Stimulated activated CD8-positive, alpha-beta memory T cell treated with anti-CD3 and anti-CD28 coated beads, Interleukin-4, amount 100 ng/mL, for 1 hour (primary cell): ENCODE data around the gene KRT8.

Source experiments
- DNase-seq, 2 donors: peaks; one replicate each; pipeline ENCODE4 v3.0.0-alpha.2; 2020; ENCODE audit warnings: low read depth in 2 of 2, low spot score in 1 of 2

Gene KRT8

GRCh38 chr12:52925717-52926595, 21.1 kb upstream of the KRT8 start:
- DNase-seq = no peak

GRCh38 chr12:52924764-52925716, 20.2 kb upstream of the KRT8 start:
- no peak for DNase-seq

GRCh38 chr12:52921488-52922165, 16.8 kb upstream of the KRT8 start:
- DNase-seq = no peak

- no peak for DNase-seq
Observed at GRCh38 chr12:52920937-52921336, 16.1 kb upstream of the KRT8 start.

GRCh38 chr12:52918784-52919183, 13.9 kb upstream of the KRT8 start:
- no peak for DNase-seq

GRCh38 chr12:52918351-52918750, 13.5 kb upstream of the KRT8 start:
- DNase-seq = no peak

GRCh38 chr12:52917800-52918199, 12.9 kb upstream of the KRT8 start:
- no peak for DNase-seq

GRCh38 chr12:52916216-52916615, 11.3 kb upstream of the KRT8 start:
- DNase-seq = no peak

- DNase-seq = no peak
Observed at GRCh38 chr12:52915637-52916036, 10.8 kb upstream of the KRT8 start.

- DNase-seq = no peak
Observed at GRCh38 chr12:52914576-52915121, 9.8 kb upstream of the KRT8 start.

- no peak for DNase-seq
Observed at GRCh38 chr12:52913431-52913821, 8.6 kb upstream of the KRT8 start.

GRCh38 chr12:52912711-52913430, 8.0 kb upstream of the KRT8 start:
- no peak for DNase-seq

- no peak for DNase-seq
Observed at GRCh38 chr12:52910248-52910883, 5.5 kb upstream of the KRT8 start.

GRCh38 chr12:52909796-52910195, 4.9 kb upstream of the KRT8 start:
- no peak for DNase-seq

GRCh38 chr12:52909331-52909730, 4.5 kb upstream of the KRT8 start:
- DNase-seq = no peak

GRCh38 chr12:52907092-52907810, 2.4 kb upstream of the KRT8 start:
- no peak for DNase-seq

- DNase-seq = no peak
Observed at GRCh38 chr12:52906191-52906601, 1.3 kb upstream of the KRT8 start.

- no peak for DNase-seq
Observed at GRCh38 chr12:52903855-52904508, 894 bp downstream of the KRT8 start.
